ENCODE results near the gene ECT2L.

GRCh38 chr6:138787138-138787537 is 8.7 kb upstream of the ECT2L start:
- TF ChIP-seq, protein P1, sequence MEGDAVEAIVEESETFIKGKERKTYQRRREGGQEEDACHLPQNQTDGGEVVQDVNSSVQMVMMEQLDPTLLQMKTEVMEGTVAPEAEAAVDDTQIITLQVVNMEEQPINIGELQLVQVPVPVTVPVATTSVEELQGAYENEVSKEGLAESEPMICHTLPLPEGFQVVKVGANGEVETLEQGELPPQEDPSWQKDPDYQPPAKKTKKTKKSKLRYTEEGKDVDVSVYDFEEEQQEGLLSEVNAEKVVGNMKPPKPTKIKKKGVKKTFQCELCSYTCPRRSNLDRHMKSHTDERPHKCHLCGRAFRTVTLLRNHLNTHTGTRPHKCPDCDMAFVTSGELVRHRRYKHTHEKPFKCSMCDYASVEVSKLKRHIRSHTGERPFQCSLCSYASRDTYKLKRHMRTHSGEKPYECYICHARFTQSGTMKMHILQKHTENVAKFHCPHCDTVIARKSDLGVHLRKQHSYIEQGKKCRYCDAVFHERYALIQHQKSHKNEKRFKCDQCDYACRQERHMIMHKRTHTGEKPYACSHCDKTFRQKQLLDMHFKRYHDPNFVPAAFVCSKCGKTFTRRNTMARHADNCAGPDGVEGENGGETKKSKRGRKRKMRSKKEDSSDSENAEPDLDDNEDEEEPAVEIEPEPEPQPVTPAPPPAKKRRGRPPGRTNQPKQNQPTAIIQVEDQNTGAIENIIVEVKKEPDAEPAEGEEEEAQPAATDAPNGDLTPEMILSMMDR (IDR thresholded peaks at IDR 0.05; ENCODE audit: low read depth, low read length): no peak
- TF ChIP-seq EZH2phosphoT487 (IDR thresholded peaks at IDR 0.05; ENCODE audit: low read depth): no peak

All from OCI-LY3 (cell line).